ENCODE data around the gene CRTAP. TPM values are rescaled to one million over a fixed set of nuclear protein-coding genes. Genes with fewer than 3 reads are reported as not detected.
"Not testable (repeated sequence)": the region's sequence is repeated elsewhere in the genome, so short reads cannot be mapped to it uniquely, and the experiment has no call there.

CRTAP gene
- total RNA-seq, 1 donor from 2014 or later = 42.0 TPM

GRCh38 chr3:33139006-33139623 lies 25.3 kb downstream of the CRTAP start:
- DNase-seq (ENCODE audit: low spot score); ATAC-seq: not testable (repeated sequence)

GRCh38 chr3:33139996-33140395 lies 26.2 kb downstream of the CRTAP start:
- ATAC-seq = no peak
- DNase-seq (ENCODE audit: low spot score) = no peak

GRCh38 chr3:33141006-33141405 lies 27.2 kb downstream of the CRTAP start:
- ATAC-seq = no peak
- no peak for DNase-seq (ENCODE audit: low spot score)

- ATAC-seq (no peak), DNase-seq (ENCODE audit: low spot score) (no peak)
These were observed 30.6 kb downstream of the CRTAP start for GRCh38 chr3:33144433-33144832.

- DNase-seq (ENCODE audit: low spot score) (no peak), ATAC-seq (no peak)
These were observed 31.5 kb downstream of the CRTAP start for GRCh38 chr3:33145221-33145900.

- ATAC-seq = no peak
- DNase-seq (ENCODE audit: low spot score) = no peak
These were observed 32.2 kb downstream of the CRTAP start for GRCh38 chr3:33145901-33146580.

- ATAC-seq (peak; percentile 44), DNase-seq (ENCODE audit: low spot score) (no peak)
These were observed 33.1 kb downstream of the CRTAP start for GRCh38 chr3:33146791-33147445.

- no peak for DNase-seq (ENCODE audit: low spot score)
- ATAC-seq = no peak
These were observed 35.5 kb downstream of the CRTAP start for GRCh38 chr3:33149342-33149741.

GRCh38 chr3:33152363-33153360 lies 38.8 kb downstream of the CRTAP start:
- ATAC-seq (no peak), DNase-seq (ENCODE audit: low spot score) (no peak)

GRCh38 chr3:33153782-33154181 lies 40.0 kb downstream of the CRTAP start:
- no peak for ATAC-seq
- no peak for DNase-seq (ENCODE audit: low spot score)

- no peak for DNase-seq (ENCODE audit: low spot score)
- ATAC-seq = no peak
These were observed 41.5 kb downstream of the CRTAP start for GRCh38 chr3:33155301-33155700.

GRCh38 chr3:33159234-33159633 lies 45.4 kb downstream of the CRTAP start:
- no peak for ATAC-seq
- no peak for DNase-seq (ENCODE audit: low spot score)

GRCh38 chr3:33159981-33160380 lies 46.2 kb downstream of the CRTAP start:
- DNase-seq (ENCODE audit: low spot score) = no peak
- ATAC-seq = no peak

GRCh38 chr3:33162621-33163020 lies 48.8 kb downstream of the CRTAP start:
- not testable (repeated sequence) for ATAC-seq; DNase-seq (ENCODE audit: low spot score)

GRCh38 chr3:33165372-33165771 lies 51.6 kb downstream of the CRTAP start:
- DNase-seq (ENCODE audit: low spot score) (no peak), ATAC-seq (no peak)

- DNase-seq (ENCODE audit: low spot score) (no peak), ATAC-seq (no peak)
These were observed 52.3 kb downstream of the CRTAP start for GRCh38 chr3:33166095-33166494.

GRCh38 chr3:33167284-33167683 lies 53.5 kb downstream of the CRTAP start:
- no peak for ATAC-seq
- no peak for DNase-seq (ENCODE audit: low spot score)

- DNase-seq (ENCODE audit: low spot score) (no peak), ATAC-seq (no peak)
These were observed 54.0 kb downstream of the CRTAP start for GRCh38 chr3:33167716-33168336.

- no peak for ATAC-seq
- no peak for DNase-seq (ENCODE audit: low spot score)
These were observed 56.7 kb downstream of the CRTAP start for GRCh38 chr3:33170531-33170930.

- no peak for DNase-seq (ENCODE audit: low spot score)
- ATAC-seq = no peak
These were observed 57.8 kb downstream of the CRTAP start for GRCh38 chr3:33171580-33171979.
